CD4-positive, alpha-beta T cell treated with Interleukin-15 for 1 hour (primary cell): ENCODE data around the gene CYLD.
A peak's percentile ranks its signal among the peaks of the same experiment; 100 is the strongest.

Experiments
- DNase-seq: peaks from one replicate; pipeline ENCODE4 v3.0.0-alpha.2; 2020

CYLD gene

GRCh38 chr16:50822671-50823070 is 80.8 kb downstream of the CYLD start:
- DNase-seq = no peak

DNA sequence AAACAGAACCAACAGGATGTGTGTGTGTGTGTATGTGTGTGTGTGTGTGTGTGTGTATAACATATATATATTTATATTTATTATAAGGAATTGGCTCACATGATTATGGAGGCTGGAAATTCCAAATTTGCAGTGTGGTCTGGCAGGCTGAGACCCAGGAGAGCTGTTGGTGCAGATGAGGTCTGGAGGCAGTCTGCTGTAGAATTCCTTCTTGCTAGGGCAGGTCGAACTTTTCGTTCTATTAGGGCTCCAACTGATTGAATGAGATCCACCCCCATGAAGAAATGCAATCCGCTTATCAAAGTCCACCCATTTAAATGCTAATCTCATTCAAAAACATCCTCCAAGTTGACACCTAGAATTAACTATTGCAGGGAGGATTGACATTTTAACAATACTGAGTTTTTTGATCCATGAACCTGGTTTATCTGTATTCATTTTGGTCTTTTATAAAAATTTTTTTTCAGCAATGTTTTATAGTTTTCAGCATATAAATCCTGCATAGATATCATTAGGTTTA is 85.0 kb downstream of the CYLD start:
- DNase-seq = no peak

DNA sequence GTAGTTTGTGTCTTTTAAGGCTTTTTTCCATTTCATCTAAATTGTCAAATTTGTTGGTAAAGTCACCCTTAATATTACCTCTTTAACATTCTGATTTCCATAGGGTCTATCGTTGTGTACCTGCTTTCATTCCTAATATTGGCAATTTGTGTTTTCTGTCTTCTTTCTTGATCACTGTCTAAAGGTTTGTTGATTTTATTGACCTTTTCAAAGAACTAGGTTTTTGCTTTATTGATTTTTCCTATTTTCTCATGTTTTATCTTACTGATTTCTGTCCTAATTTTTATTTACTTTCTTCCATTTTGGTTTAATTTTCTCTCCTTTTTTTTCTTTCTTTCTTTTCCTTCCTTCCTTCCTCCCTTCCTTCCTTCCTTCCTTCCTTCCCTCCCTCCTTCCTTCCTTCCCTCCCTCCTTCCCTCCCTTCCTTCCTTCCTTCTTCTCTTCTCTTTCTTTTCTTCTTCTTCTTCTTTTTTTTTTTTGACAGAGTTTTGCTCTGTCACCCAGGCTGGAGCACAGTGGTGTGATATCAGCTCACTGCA is 86.3 kb downstream of the CYLD start:
- DNase-seq = no peak

- DNase-seq = no peak
These were observed 88.8 kb downstream of the CYLD start for GRCh38 chr16:50830698-50831097.

- no peak for DNase-seq
These were observed 89.9 kb downstream of the CYLD start for GRCh38 chr16:50831751-50832150.

- DNase-seq = no peak
These were observed 92.0 kb downstream of the CYLD start for GRCh38 chr16:50833929-50834328.

DNA sequence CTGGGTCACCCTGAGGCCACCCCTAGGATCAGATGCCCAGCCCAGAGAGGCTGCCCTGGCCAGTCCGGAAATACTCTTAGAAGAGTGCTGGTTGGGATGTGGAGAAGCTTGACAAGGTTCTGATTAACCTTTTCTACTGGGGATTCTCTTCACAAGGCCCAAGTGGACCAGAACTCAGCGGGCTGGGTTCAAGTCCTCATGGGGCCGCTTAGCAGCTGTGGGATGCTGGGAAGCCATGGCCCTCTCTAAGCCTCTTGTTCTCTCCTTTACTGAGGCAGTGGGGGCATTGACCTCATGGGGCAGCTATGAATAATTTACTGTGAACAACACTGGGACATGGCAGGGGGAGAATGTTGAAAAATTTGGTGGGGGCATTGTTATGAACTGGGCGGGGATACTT is 92.8 kb downstream of the CYLD start:
- DNase-seq = no peak

DNA sequence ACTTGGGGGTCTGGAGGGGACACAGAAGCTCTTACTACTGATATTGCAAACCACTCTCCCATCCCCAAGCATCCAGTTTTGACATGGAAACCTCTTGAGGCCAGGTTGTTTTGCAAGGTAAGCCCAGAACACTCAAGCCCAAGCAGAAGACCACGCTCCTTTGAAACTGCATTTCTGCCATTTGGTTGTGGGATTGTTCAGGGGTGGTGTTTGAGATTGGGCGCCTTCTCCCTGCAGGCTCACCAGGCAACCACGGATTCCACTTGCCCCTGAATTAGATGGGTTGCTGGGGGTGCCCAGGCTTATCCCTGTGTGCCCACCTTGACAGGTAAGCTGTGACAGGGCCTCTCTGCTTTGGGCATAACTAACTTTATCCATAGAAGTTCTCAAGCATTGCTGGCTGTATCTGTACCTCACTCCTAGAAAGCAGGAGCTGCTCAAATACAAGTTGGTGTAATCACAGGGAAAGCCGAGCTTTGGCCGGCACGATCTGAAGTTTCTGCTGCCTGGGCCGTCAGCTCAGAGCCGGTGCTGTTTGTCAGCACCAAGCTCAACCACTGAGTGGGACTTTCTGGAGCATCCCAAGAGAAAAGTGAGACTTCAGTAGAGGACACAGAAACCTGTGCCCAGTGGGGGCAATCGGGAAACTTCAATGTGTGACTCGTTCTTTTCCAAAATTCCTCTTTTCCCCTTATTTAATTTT is 93.6 kb downstream of the CYLD start:
- DNase-seq = no peak

DNA sequence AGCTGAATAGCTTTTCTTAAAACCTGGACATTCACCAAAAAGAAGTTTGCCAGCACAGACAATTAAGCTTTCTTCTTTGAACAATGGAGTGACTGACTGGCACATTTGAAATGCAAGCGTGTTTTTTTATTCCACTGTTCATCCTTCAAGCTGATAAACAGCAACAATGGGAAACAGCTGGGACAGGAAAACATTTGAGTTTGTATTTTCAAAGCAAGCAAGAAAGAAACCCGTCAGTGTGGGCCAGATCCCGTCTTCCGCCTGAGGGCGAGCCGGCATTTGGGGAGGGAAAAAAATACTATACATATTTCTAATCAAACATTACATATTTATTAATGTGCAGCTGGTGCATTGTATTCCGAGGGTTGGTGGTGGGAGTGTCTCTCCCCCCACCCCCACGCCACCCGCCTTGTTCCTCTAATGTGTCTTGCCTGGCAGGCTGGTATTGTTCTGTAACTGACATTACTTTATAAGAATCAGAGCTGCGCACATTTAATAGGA is 94.3 kb downstream of the CYLD start:
- DNase-seq = no peak

- DNase-seq = no peak
These were observed 95.4 kb downstream of the CYLD start for GRCh38 chr16:50837324-50837723.

GRCh38 chr16:50838165-50838564 is 96.3 kb downstream of the CYLD start:
- DNase-seq = no peak

DNA sequence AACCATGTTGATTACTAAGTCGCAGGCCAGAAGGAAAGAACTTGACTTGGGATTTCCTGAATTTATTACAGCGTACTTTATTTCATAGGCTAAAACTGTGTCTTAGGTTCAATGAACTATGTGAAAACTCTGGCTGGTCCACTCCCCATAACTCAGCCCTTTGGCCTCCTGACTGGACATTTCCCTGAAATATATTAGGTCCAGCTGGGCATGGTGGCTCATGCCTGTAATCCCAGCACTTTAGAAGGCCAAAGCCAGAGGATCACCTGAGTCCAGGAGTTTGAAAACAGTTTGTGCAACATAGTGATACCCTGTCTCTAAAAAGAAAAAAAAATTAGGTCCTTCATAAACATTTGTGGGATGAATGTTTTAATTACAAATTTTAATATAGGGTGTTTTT is 97.0 kb downstream of the CYLD start:
- DNase-seq = no peak

DNA sequence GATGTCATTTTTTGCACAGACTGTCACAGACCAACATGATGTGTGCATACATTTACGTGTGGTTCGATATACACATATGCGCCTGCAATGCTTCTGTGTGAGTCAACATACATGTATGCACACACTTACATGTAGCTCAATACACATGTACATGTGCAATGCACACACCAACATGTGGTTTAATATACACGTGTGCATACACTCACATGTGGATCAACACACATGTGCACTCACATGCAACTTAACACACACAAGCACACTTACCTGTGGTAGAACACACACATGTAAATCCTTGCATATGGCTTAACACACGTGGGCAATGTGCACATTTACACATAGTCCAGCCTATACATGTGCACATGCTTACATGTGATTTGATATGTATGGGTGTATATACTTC is 97.5 kb downstream of the CYLD start:
- no peak for DNase-seq

- no peak for DNase-seq
These were observed 98.2 kb downstream of the CYLD start for GRCh38 chr16:50839920-50840729.

GRCh38 chr16:50841081-50841886 is 99.4 kb downstream of the CYLD start:
- peak; percentile 27 for DNase-seq

- DNase-seq = no peak
These were observed 100.2 kb downstream of the CYLD start for GRCh38 chr16:50842013-50842505.

DNA sequence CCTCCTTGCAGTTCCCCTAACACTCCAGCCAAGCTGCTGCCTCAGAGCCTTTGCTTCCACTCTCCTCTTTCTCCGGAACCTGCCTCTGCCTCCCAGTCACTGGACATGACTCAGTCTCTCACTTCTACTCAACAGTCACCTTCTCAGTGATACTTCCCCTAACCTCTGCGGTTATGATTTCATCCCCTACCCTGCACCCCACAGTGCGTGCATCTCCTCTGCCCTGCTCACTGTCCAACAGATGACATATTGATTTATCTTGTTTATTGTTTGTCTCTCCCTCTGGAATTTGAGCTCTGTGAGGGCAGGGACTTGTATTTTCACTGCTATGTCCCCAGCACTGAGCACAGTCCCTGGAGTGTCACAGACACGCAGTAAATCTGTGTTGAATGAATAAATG is 100.7 kb downstream of the CYLD start:
- no peak for DNase-seq

DNA sequence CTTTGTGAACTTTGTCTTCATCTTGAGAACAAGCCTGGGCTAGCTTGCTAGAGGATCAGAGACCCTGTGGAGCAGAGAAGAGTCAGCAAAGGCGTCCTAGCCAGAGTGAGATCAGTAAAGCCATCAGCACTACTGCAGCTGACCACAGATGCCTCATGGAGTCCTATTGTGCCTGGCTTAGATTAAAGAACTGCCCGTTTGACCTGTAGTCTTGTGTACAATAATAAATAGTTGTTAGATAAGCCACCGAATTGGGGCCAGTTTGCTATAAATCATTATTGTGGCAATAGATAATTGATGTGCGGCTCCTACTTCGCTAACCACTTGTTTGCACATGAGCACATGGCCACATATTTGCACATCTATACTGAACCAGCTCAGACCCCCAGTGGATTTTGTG is 103.0 kb downstream of the CYLD start:
- no peak for DNase-seq

- DNase-seq = no peak
These were observed 103.4 kb downstream of the CYLD start for GRCh38 chr16:50845296-50845695.

- no peak for DNase-seq
These were observed 104.6 kb downstream of the CYLD start for GRCh38 chr16:50846511-50846910.

GRCh38 chr16:50847166-50847565 is 105.3 kb downstream of the CYLD start:
- DNase-seq = no peak

GRCh38 chr16:50848755-50849514 is 107.0 kb downstream of the CYLD start:
- no peak for DNase-seq
